SK-N-MC (cell line): ENCODE results near the gene DENND1B.
"Not testable (repeated sequence)": the region's sequence is repeated elsewhere in the genome, so short reads cannot be mapped to it uniquely, and the experiment has no call there.

Source experiments
- DNase-seq: peaks from one replicate; pipeline ENCODE4 v3.0.0-alpha.2; 2011; ENCODE audit warnings: low read depth, low spot score
- H3K27ac ChIP-seq: fragments of 200-600 bp; sonication (generic); 2 replicates; pipeline ENCODE4 v1.5.1; 2016; ENCODE audit warnings: mixed run types
- H3K36me3 ChIP-seq: fragments of 200-600 bp; sonication (generic); 2 replicates; pipeline ENCODE4 v1.6.1; 2017; ENCODE audit warnings: antibody characterized with exemption, low read length, mixed read lengths; ENCODE audit not compliant: insufficient read depth
- H3K4me3 ChIP-seq: fragments of 200-600 bp; sonication (generic); 2 replicates; pipeline ENCODE4 v1.5.1; 2016
- H3K9ac ChIP-seq: fragments of 200-600 bp; sonication (generic); 2 replicates; pipeline ENCODE4 v1.8.0; 2017; ENCODE audit warnings: mixed run types, mixed read lengths; ENCODE audit not compliant: insufficient read length
- H3K9me3 ChIP-seq: fragments of 200-600 bp; sonication (generic); 2 replicates; pipeline ENCODE4 v1.6.1; 2017; ENCODE audit warnings: low read depth, mild to moderate bottlenecking, antibody characterized with exemption, low read length, moderate library complexity, mixed read lengths
- EZH2 ChIP-seq: fragments of 200-600 bp; sonication (generic); IDR thresholded peaks from one replicate; pipeline ENCODE4 v1.6.1; 2017; ENCODE audit warnings: antibody characterized with exemption
- FOXP2 ChIP-seq: optimal IDR thresholded peaks from 2 replicates; pipeline ENCODE3; 2011; ENCODE audit warnings: mild to moderate bottlenecking, moderate library complexity; ENCODE audit not compliant: insufficient read depth; ENCODE audit errors: extremely low read length, control extremely low read depth
- POLR2AphosphoS5 ChIP-seq: IDR thresholded peaks from 2 replicates; pipeline ENCODE4 v1.6.1; 2012; ENCODE audit warnings: mild to moderate bottlenecking, low read depth, low read length, borderline replicate concordance

The DENND1B gene

DNA sequence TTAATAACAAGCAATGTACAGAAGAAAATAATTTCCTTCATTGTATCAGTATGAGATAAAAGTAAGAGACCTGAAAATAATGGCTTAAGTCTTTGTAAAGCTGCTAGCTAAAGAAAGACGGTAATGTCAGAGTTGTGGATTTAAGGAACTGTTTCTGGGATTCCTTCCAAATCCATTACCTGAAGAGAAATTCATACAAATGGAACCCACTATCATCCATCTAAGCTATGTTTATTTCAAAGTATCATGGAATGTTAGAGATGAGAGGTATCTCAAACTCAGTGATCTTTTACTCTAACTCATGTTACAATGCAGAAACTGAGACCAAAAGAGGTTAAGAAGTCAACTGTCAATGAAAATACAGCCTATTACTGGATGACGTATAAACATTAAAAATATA lies 197.7 kb downstream of the DENND1B start:
- Histone ChIP-seq H3K9ac (no peak overlapping the region), H3K4me3 (no peak overlapping the region), H3K27ac (no peak overlapping the region), H3K9me3 (no peaks in the 10 kb centered on the region), H3K36me3 (no peaks in the 10 kb centered on the region)
- no peak for DNase-seq
- TF ChIP-seq FOXP2 (no peak), EZH2 (no peak)

DNA sequence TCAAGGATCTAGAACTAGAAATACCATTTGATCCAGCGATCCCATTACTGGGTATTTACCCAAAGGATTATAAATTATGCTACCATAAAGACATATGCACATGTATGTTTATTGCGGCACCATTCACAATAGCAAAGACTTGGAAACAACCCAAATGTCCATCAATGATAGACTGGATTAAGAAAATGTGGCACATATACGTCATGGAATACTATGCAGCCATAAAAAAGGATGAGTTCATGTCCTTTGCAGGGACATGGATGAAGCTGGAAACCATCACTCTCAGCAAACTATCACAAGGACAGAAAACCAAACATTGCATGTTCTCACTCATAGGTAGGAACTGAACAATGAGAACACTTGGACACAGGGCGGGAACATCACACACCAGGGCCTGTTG lies 199.7 kb downstream of the DENND1B start:
- not testable (repeated sequence) for H3K27ac ChIP-seq, H3K4me3 ChIP-seq, H3K36me3 ChIP-seq, DNase-seq, H3K9me3 ChIP-seq, H3K9ac ChIP-seq

DNA sequence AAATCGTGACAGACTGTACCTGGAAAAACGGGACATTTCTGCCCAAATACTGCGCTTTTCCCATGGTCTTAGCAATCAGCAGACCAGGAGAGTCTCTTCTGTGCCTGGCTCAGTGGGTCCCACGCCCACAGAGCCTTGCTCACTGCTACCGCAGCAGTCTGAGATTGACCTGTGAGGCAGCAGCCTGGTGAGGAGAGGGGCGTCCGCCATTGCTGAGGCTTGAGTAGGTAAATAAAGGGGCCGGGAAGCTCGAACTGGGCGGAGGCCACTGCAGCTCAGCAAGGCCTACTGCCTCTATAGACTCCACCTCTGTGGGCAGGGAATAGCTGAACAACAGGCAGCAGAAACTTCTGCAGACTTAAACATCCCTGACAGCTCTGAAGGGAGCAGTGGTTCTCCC lies 203.1 kb downstream of the DENND1B start:
- no peaks in the 10 kb centered on the region for H3K9me3 ChIP-seq
- no peak overlapping the region for H3K4me3 ChIP-seq
- no peaks in the 10 kb centered on the region for H3K36me3 ChIP-seq

DNA sequence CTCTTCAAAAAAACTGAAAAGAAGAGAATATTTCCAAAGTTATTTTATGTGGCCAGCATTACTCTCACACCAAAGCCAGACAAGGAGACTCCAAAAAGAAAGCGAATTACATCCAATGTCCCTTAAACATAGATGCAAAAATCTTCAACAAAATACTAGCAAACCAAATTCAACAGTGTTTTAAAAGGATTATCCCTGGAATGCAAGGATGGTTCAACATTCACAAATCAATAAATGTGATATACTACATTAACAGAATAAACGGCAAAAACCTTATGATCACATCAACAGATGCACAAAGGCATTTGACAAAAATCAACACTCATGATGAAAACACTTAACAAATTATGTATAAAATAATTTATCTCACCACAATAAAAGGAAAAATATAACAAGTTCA lies 207.8 kb downstream of the DENND1B start:
- no peak for DNase-seq
- Histone ChIP-seq H3K9me3 (no peaks in the 10 kb centered on the region), H3K4me3 (no peak overlapping the region), H3K36me3 (no peaks in the 10 kb centered on the region), H3K9ac (no peak overlapping the region), H3K27ac (no peak overlapping the region)
- TF ChIP-seq POLR2AphosphoS5 (no peak), FOXP2 (no peak), EZH2 (no peak)

More for the DNA sequence above, 203.1 kb downstream of the DENND1B start:
- H3K27ac ChIP-seq, result no peak overlapping the region
- no peak overlapping the region for H3K9ac ChIP-seq
- no peak for TF ChIP-seq FOXP2
- TF ChIP-seq POLR2AphosphoS5, result no peak
- TF ChIP-seq EZH2, result no peak
- no peak for DNase-seq

DNA sequence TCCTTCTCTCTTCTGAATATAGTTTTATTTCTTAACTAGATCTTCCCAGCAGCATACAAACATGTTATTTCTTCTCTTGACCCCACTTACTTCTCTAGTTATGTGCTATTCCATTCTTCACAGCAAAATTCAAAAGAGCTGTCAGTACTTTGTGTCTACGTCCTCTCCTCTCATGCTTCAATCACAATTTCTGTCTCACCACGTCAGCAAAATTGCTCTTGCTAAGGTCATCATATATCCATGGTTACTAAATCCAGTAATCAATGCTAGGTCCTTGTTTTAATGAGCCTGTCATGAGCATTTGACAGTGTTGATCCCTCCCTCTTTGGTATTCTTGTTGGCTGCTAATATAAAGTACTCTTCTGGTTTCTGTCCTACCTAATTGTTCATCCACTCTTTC lies 214.2 kb downstream of the DENND1B start:
- Histone ChIP-seq H3K9me3 (no peaks in the 10 kb centered on the region), H3K4me3 (no peak overlapping the region), H3K36me3 (no peaks in the 10 kb centered on the region), H3K27ac (no peak overlapping the region), H3K9ac (no peak overlapping the region)
- TF ChIP-seq EZH2 (no peak), POLR2AphosphoS5 (no peak), FOXP2 (no peak)
- no peak for DNase-seq

DNA sequence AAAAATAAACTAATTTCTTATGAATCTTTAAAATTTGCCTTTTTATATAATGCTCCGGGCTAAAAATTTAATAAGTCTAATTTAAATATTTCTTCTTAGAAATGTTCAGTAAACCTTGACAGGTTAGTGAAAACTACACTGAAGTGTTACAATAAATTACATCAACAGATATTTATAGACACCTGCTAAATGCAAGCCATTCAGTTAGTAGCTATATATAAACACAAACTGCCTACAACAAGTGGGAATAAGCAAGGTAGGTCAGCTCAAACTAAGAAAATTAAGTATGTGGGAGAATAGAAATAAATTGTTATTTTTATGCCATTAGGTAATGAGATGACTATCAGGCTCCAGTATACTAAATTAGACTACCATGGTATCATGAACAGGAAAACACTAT lies 215.6 kb downstream of the DENND1B start:
- no peak for DNase-seq
- Histone ChIP-seq H3K9ac (no peak overlapping the region), H3K9me3 (no peaks in the 10 kb centered on the region), H3K27ac (no peak overlapping the region), H3K36me3 (no peaks in the 10 kb centered on the region), H3K4me3 (no peak overlapping the region)
- no peak for TF ChIP-seq FOXP2
- no peak for TF ChIP-seq EZH2
- TF ChIP-seq POLR2AphosphoS5, result no peak

DNA sequence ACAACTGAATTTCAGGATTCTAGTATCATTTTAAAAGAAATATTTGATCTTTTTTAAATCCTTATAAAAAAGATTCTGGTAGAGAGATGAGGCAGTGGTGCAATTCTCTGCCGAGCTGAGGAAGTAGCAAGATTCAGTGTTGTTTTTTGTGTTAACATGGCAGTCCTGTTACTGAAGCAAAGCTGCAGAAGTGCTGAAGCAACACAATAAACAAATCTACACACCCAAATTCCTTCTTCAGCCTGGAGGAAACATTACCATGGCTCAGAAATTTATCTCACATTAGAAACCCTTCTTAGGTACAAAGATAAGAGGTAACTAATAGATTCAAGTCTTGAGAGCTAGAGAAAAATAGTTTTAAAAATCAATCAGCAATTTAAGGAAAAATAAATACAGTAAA lies 216.0 kb downstream of the DENND1B start:
- Histone ChIP-seq H3K9me3 (no peaks in the 10 kb centered on the region), H3K4me3 (no peak overlapping the region), H3K36me3 (no peaks in the 10 kb centered on the region), H3K27ac (no peak overlapping the region), H3K9ac (no peak overlapping the region)
- TF ChIP-seq EZH2 (no peak), FOXP2 (no peak), POLR2AphosphoS5 (no peak)
- DNase-seq, result no peak

DNA sequence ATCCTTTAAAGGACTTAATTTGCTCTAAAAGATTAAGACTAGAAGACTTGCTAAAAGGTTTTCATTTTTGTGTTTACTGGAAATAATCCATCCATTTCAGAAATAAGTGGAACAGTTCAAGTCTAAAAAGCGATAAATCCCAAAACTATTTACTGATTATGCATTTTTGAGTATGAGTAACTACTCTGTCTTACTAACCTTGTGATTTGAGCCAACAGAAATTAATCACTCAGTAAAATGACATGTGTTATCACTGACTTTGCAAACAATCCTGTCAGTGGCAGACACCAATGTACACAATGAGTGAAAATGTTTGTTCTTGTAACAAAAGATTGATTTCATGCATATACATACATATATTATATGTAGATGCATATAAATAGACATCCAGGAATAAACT lies 218.0 kb downstream of the DENND1B start:
- Histone ChIP-seq H3K36me3 (no peaks in the 10 kb centered on the region), H3K27ac (no peak overlapping the region), H3K4me3 (no peak overlapping the region), H3K9ac (no peak overlapping the region), H3K9me3 (no peaks in the 10 kb centered on the region)
- DNase-seq, result no peak
- TF ChIP-seq EZH2 (no peak), FOXP2 (no peak), POLR2AphosphoS5 (no peak)

DNA sequence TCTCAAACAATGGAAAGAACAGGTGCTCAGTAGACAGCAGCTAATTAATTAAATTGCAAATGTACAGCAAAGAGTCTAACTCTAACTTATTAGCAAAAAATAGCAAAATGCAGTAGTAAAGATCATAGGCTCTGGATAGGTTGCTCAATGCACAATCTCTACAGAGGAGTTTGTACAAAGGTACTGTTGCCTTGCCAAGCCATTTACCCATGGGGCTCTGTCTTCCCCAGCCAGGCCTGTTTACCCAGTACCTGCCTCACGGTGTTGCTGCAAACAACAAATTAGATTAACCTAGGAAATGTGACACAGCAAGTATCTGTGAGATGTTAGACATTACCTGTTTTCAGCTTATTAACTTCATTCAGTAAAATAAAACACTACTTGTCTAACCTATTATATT lies 222.0 kb downstream of the DENND1B start:
- DNase-seq, result no peak
- no peak overlapping the region for H3K27ac ChIP-seq
- H3K9me3 ChIP-seq, result no peaks in the 10 kb centered on the region
- H3K9ac ChIP-seq, result no peak overlapping the region
- no peak for TF ChIP-seq EZH2
- no peak for TF ChIP-seq FOXP2
- TF ChIP-seq POLR2AphosphoS5, result no peak
- H3K4me3 ChIP-seq, result no peak overlapping the region
- no peaks in the 10 kb centered on the region for H3K36me3 ChIP-seq
